ENCODE measurements around the gene SPATA45.

- TF ChIP-seq SUZ12 (IDR thresholded peaks at IDR 0.05; ENCODE audit: extremely low read depth, insufficient read depth, insufficient read length): no peak
- no peak for TF ChIP-seq YY1 (IDR thresholded peaks at IDR 0.05; ENCODE audit: insufficient read depth, insufficient read length)
- TF ChIP-seq ZNF274 (IDR thresholded peaks at IDR 0.05; ENCODE audit: low read depth, low read length): no peak
Observed at GRCh38 chr1:212791261-212791675, 56.2 kb downstream of the SPATA45 start.

All from NT2/D1 (cell line).